ENCODE data around the gene SCYL1.
"Not testable (repeated sequence)": the region's sequence is repeated elsewhere in the genome, so short reads cannot be mapped to it uniquely, and the experiment has no call there.

GRCh38 chr11:65564879-65565559, 40.1 kb downstream of the SCYL1 start:
- TF ChIP-seq, protein P1, sequence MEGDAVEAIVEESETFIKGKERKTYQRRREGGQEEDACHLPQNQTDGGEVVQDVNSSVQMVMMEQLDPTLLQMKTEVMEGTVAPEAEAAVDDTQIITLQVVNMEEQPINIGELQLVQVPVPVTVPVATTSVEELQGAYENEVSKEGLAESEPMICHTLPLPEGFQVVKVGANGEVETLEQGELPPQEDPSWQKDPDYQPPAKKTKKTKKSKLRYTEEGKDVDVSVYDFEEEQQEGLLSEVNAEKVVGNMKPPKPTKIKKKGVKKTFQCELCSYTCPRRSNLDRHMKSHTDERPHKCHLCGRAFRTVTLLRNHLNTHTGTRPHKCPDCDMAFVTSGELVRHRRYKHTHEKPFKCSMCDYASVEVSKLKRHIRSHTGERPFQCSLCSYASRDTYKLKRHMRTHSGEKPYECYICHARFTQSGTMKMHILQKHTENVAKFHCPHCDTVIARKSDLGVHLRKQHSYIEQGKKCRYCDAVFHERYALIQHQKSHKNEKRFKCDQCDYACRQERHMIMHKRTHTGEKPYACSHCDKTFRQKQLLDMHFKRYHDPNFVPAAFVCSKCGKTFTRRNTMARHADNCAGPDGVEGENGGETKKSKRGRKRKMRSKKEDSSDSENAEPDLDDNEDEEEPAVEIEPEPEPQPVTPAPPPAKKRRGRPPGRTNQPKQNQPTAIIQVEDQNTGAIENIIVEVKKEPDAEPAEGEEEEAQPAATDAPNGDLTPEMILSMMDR (IDR thresholded peaks at IDR 0.05) = not testable (repeated sequence)
- TF ChIP-seq EZH2 (IDR thresholded peaks at IDR 0.05; ENCODE audit: borderline replicate concordance, insufficient read depth, low read depth, low read length, poor library complexity, severe bottlenecking) = not testable (repeated sequence)

All from B cell (primary cell).